GM12873 (cell line): ENCODE results near the gene COL6A5.

Experiments
- CTCF ChIP-seq: IDR thresholded peaks from 2 replicates; pipeline ENCODE4 v1.5.1; 2012; ENCODE audit warnings: low read depth, mild to moderate bottlenecking, moderate library complexity, low read length, control low read depth; ENCODE audit not compliant: insufficient read depth; ENCODE audit errors: missing control alignments

The COL6A5 gene

GRCh38 chr3:130340766-130341165 lies 4.7 kb upstream of the COL6A5 start:
- TF ChIP-seq CTCF: no peak

GRCh38 chr3:130341388-130341787 lies 4.1 kb upstream of the COL6A5 start:
- TF ChIP-seq CTCF: no peak

GRCh38 chr3:130341882-130342281 lies 3.6 kb upstream of the COL6A5 start:
- no peak for TF ChIP-seq CTCF

- TF ChIP-seq CTCF: no peak
Observed at GRCh38 chr3:130342821-130343661, 2.4 kb upstream of the COL6A5 start.

GRCh38 chr3:130354430-130354829 lies 9.0 kb downstream of the COL6A5 start:
- TF ChIP-seq CTCF: no peak

- TF ChIP-seq CTCF: no peak
Observed at GRCh38 chr3:130374033-130374432, 28.6 kb downstream of the COL6A5 start.

- no peak for TF ChIP-seq CTCF
Observed at GRCh38 chr3:130374908-130375307, 29.4 kb downstream of the COL6A5 start.
